ENCODE results near the gene PTCH2.

DNA sequence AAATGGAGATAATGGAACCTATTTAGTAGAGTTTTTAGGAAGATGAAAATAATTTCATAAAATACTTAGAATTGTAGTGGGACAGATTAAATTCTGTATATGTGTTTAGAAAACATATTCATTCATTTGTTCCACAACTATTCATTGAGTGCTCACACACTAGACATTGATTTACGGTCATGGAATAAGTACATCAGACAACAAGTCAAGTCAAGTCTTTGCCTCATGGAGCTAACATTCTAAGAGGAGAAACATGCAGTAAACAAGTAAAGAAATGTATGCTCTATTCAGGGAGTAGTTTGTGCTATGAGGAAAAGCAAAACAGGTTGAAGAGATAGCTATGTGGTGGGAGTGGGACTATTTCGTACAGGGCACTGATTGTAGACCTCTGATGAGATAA lies 25.7 kb downstream of the PTCH2 start:
- TF ChIP-seq, protein P1, sequence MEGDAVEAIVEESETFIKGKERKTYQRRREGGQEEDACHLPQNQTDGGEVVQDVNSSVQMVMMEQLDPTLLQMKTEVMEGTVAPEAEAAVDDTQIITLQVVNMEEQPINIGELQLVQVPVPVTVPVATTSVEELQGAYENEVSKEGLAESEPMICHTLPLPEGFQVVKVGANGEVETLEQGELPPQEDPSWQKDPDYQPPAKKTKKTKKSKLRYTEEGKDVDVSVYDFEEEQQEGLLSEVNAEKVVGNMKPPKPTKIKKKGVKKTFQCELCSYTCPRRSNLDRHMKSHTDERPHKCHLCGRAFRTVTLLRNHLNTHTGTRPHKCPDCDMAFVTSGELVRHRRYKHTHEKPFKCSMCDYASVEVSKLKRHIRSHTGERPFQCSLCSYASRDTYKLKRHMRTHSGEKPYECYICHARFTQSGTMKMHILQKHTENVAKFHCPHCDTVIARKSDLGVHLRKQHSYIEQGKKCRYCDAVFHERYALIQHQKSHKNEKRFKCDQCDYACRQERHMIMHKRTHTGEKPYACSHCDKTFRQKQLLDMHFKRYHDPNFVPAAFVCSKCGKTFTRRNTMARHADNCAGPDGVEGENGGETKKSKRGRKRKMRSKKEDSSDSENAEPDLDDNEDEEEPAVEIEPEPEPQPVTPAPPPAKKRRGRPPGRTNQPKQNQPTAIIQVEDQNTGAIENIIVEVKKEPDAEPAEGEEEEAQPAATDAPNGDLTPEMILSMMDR (IDR thresholded peaks at IDR 0.05) = no peak
- no peak for TF ChIP-seq POLR2A (IDR thresholded peaks at IDR 0.05)

Data from tibial nerve (tissue), 3 donors.